C4-2B (cell line): ENCODE data around the gene SLC27A5.

Experiments used
- ZFX ChIP-seq: fragments of 450-650 bp; IDR thresholded peaks from 2 replicates; pipeline ENCODE4 v1.6.1; 2017
- TF ChIP-seq, protein P1 (sequence below): fragments of 450-650 bp; conservative IDR thresholded peaks from 2 replicates; pipeline ENCODE4 v1.5.1; 2017; ENCODE audit warnings: mild to moderate bottlenecking

DNA sequence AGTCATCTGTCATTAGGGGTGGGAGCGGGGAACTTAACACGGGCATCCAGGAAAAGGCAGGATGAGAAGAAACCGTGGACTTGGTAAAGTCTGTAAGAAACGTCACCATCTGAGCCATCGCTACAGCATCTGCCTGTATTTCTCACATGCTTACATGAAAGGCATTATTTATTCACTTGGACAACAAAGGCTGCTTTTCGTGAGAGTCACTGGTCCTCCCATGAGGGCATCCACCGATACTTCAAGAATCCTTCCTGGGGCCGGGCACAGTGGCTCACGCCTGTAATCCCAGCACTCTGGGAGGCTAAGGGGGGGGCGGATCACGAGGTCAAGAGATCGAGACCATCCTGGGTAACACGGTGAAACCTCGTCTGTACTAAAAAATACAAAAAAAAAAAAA is 19.5 kb downstream of the SLC27A5 start:
- TF ChIP-seq, protein P1, sequence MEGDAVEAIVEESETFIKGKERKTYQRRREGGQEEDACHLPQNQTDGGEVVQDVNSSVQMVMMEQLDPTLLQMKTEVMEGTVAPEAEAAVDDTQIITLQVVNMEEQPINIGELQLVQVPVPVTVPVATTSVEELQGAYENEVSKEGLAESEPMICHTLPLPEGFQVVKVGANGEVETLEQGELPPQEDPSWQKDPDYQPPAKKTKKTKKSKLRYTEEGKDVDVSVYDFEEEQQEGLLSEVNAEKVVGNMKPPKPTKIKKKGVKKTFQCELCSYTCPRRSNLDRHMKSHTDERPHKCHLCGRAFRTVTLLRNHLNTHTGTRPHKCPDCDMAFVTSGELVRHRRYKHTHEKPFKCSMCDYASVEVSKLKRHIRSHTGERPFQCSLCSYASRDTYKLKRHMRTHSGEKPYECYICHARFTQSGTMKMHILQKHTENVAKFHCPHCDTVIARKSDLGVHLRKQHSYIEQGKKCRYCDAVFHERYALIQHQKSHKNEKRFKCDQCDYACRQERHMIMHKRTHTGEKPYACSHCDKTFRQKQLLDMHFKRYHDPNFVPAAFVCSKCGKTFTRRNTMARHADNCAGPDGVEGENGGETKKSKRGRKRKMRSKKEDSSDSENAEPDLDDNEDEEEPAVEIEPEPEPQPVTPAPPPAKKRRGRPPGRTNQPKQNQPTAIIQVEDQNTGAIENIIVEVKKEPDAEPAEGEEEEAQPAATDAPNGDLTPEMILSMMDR = no peak
- no peak for TF ChIP-seq ZFX
